Loucy (cell line): ENCODE measurements around the gene ROR1.

ENCODE experiments used
- H2AFZ ChIP-seq: fragments of 200-600 bp; sonication (generic); 2 replicates; pipeline ENCODE4 v1.6.0; 2016; ENCODE audit warnings: antibody characterized with exemption, mild to moderate bottlenecking, low read length, moderate library complexity
- H3F3A ChIP-seq: fragments of 200-600 bp; 2 replicates; pipeline ENCODE4 v1.6.0; 2016; ENCODE audit warnings: antibody characterized with exemption, low read depth, mild to moderate bottlenecking
- H3K27me3 ChIP-seq: fragments of 200-600 bp; sonication (generic); 2 replicates; pipeline ENCODE4 v1.6.1; 2014; ENCODE audit warnings: low read length, mild to moderate bottlenecking; ENCODE audit not compliant: insufficient read depth, poor library complexity, severe bottlenecking
- H3K36me3 ChIP-seq: fragments of 200-600 bp; sonication (generic); 2 replicates; pipeline ENCODE4 v1.6.1; 2016; ENCODE audit warnings: low read length; ENCODE audit not compliant: insufficient read depth
- H3K4me1 ChIP-seq: fragments of 200-600 bp; sonication (generic); 2 replicates; pipeline ENCODE4 v1.5.1; 2014; ENCODE audit warnings: low read length, mild to moderate bottlenecking; ENCODE audit not compliant: insufficient read depth, poor library complexity, severe bottlenecking
- H3K4me2 ChIP-seq: fragments of 200-600 bp; sonication (generic); 2 replicates; pipeline ENCODE4 v1.6.0; 2014; ENCODE audit warnings: antibody characterized with exemption, low read length, low read depth, mild to moderate bottlenecking; ENCODE audit not compliant: poor library complexity, severe bottlenecking
- H3K4me3 ChIP-seq: fragments of 200-600 bp; sonication (generic); 2 replicates; pipeline ENCODE4 v1.5.1; 2014; ENCODE audit warnings: low read length, mild to moderate bottlenecking, mixed read lengths; ENCODE audit not compliant: poor library complexity, severe bottlenecking
- H3K79me2 ChIP-seq: fragments of 200-600 bp; sonication (generic); 2 replicates; pipeline ENCODE4 v1.6.1; 2014; ENCODE audit warnings: low read length; ENCODE audit not compliant: insufficient read depth
- H3K9ac ChIP-seq: fragments of 200-600 bp; sonication (generic); 2 replicates; pipeline ENCODE4 v1.6.0; 2014; ENCODE audit warnings: mild to moderate bottlenecking, low read depth, low read length, moderate library complexity; ENCODE audit not compliant: poor library complexity, severe bottlenecking
- H3K9me2 ChIP-seq: fragments of 200-600 bp; sonication (generic); replicated peaks from 2 replicates; pipeline ENCODE4 v1.6.1; 2016; ENCODE audit warnings: low read depth, low read length, mixed read lengths
- H3K9me3 ChIP-seq: fragments of 200-600 bp; sonication (generic); 2 replicates; pipeline ENCODE4 v1.6.1; 2014; ENCODE audit warnings: mild to moderate bottlenecking, antibody characterized with exemption, low read length, low read depth; ENCODE audit not compliant: insufficient read depth
- H4K20me1 ChIP-seq: fragments of 200-600 bp; sonication (generic); 2 replicates; pipeline ENCODE4 v1.6.0; 2014; ENCODE audit warnings: antibody characterized with exemption, low read length, mild to moderate bottlenecking; ENCODE audit not compliant: insufficient read depth, poor library complexity, severe bottlenecking
- EZH2phosphoT487 ChIP-seq: fragments of 200-600 bp; IDR thresholded peaks from 2 replicates; pipeline ENCODE4 v1.6.1; 2018; ENCODE audit warnings: antibody characterized with exemption, mild to moderate bottlenecking, moderate library complexity, borderline replicate concordance
- TF ChIP-seq, protein P1 (sequence below): fragments of 200-600 bp; sonication (generic); conservative IDR thresholded peaks from 2 replicates; pipeline ENCODE4 v1.5.1; 2014; ENCODE audit warnings: mild to moderate bottlenecking, antibody characterized with exemption, low read length

ROR1 gene

DNA sequence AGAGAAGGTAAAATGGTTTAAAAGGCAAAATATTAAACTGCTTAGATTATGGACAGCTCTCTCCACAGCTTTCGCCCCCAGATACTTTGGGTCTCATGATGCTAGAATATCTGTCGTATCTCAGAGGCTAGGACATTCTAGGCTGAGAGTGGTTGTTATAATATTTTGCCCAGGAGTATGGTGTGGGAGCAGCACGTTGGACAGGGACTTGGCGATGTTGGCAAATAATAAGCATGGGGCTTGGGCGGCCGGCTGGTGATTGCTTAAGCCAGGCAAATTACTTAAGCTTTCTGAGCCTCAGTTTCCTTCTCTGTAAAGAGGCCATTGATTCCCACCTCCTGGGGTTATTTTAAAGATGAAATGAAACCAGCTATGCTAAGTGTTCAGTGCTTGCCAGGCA is 133.2 kb downstream of the ROR1 start:
- Histone ChIP-seq H3K36me3 (no peaks in the 10 kb centered on the region), H4K20me1 (no peaks in the 10 kb centered on the region), H3K9me2 (no peaks in the 10 kb centered on the region), H3K4me2 (no peak overlapping the region), H3K4me1 (no peaks in the 10 kb centered on the region), H2AFZ (no peak overlapping the region), H3K27me3 (no peaks in the 10 kb centered on the region), H3F3A (no peaks in the 10 kb centered on the region), H3K4me3 (no peak overlapping the region), H3K9ac (no peak overlapping the region), H3K9me3 (no peaks in the 10 kb centered on the region), H3K79me2 (no peaks in the 10 kb centered on the region)
- TF ChIP-seq, protein P1, sequence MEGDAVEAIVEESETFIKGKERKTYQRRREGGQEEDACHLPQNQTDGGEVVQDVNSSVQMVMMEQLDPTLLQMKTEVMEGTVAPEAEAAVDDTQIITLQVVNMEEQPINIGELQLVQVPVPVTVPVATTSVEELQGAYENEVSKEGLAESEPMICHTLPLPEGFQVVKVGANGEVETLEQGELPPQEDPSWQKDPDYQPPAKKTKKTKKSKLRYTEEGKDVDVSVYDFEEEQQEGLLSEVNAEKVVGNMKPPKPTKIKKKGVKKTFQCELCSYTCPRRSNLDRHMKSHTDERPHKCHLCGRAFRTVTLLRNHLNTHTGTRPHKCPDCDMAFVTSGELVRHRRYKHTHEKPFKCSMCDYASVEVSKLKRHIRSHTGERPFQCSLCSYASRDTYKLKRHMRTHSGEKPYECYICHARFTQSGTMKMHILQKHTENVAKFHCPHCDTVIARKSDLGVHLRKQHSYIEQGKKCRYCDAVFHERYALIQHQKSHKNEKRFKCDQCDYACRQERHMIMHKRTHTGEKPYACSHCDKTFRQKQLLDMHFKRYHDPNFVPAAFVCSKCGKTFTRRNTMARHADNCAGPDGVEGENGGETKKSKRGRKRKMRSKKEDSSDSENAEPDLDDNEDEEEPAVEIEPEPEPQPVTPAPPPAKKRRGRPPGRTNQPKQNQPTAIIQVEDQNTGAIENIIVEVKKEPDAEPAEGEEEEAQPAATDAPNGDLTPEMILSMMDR: no peak

DNA sequence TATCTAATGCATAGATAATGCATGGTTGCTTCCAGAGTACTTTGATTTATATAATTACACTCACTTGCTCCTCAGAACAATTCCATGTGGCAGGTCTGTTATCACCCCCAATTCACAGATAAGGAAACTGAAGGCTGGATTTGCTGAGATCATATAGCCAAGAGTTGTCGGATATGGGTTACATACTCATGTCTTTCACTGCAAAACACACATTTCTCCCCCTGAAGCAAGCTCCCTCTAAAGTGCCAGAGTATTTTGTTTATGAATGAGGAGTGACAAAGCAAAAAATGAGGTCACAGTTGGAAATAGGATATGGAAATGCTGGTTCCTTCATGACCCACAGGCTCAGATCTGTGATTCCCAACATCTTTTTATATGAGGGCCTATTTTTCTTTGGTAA is 134.2 kb downstream of the ROR1 start:
- no peak overlapping the region for H3K4me3 ChIP-seq
- no peak overlapping the region for H2AFZ ChIP-seq
- no peak for TF ChIP-seq EZH2phosphoT487
- TF ChIP-seq, protein P1: no peak
- H3K27me3 ChIP-seq: no peaks in the 10 kb centered on the region
- H3F3A ChIP-seq: no peaks in the 10 kb centered on the region
- H3K9me3 ChIP-seq: no peaks in the 10 kb centered on the region
- H3K4me1 ChIP-seq: no peaks in the 10 kb centered on the region
- no peaks in the 10 kb centered on the region for H3K79me2 ChIP-seq
- no peaks in the 10 kb centered on the region for H4K20me1 ChIP-seq
- no peaks in the 10 kb centered on the region for H3K36me3 ChIP-seq
- no peak overlapping the region for H3K4me2 ChIP-seq
- no peak overlapping the region for H3K9ac ChIP-seq
- H3K9me2 ChIP-seq: no peaks in the 10 kb centered on the region

DNA sequence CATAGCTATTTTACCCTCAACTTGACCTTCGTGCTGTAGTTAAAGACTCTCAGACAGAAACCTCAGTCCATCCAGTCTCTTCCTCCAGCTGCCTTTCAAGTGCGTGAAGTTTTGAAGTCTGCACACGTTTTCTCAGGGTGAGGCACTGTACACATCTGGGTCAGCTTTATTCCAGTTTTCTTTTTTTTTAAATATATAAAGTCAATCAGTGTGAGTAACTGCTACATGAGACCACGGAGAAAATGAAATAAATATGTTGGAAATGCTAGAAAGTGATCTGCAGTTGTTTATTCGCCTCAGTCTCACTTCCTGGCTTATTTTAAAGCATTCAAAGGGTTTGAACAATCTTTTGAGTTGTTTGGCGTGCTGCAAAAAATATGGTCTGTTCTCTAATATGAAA is 135.7 kb downstream of the ROR1 start:
- Histone ChIP-seq H3K4me2 (no peak overlapping the region), H3K4me3 (no peak overlapping the region), H3K4me1 (no peaks in the 10 kb centered on the region), H4K20me1 (no peaks in the 10 kb centered on the region), H3K79me2 (no peaks in the 10 kb centered on the region), H3K9me2 (no peaks in the 10 kb centered on the region), H3K36me3 (no peaks in the 10 kb centered on the region), H3K9me3 (no peaks in the 10 kb centered on the region), H3K9ac (no peak overlapping the region), H2AFZ (no peak overlapping the region), H3F3A (no peaks in the 10 kb centered on the region), H3K27me3 (no peaks in the 10 kb centered on the region)
- TF ChIP-seq, protein P1: no peak
- no peak for TF ChIP-seq EZH2phosphoT487
